K562 treated with DMSO at 1 percent for 12 hours (cell line): Measurements from ENCODE around the gene ATP13A4. TPM values are rescaled to one million over a fixed set of nuclear protein-coding genes. Genes with fewer than 3 reads are reported as not detected.

Source experiments
- total RNA-seq: library from RNA; unstranded; fragments of 300-600 nt; gene quantifications from 2 replicates; pipeline ENCODE4 v1.2.3, GENCODE V29; 2022; ENCODE audit not compliant: insufficient read depth

Gene ATP13A4, protein sequence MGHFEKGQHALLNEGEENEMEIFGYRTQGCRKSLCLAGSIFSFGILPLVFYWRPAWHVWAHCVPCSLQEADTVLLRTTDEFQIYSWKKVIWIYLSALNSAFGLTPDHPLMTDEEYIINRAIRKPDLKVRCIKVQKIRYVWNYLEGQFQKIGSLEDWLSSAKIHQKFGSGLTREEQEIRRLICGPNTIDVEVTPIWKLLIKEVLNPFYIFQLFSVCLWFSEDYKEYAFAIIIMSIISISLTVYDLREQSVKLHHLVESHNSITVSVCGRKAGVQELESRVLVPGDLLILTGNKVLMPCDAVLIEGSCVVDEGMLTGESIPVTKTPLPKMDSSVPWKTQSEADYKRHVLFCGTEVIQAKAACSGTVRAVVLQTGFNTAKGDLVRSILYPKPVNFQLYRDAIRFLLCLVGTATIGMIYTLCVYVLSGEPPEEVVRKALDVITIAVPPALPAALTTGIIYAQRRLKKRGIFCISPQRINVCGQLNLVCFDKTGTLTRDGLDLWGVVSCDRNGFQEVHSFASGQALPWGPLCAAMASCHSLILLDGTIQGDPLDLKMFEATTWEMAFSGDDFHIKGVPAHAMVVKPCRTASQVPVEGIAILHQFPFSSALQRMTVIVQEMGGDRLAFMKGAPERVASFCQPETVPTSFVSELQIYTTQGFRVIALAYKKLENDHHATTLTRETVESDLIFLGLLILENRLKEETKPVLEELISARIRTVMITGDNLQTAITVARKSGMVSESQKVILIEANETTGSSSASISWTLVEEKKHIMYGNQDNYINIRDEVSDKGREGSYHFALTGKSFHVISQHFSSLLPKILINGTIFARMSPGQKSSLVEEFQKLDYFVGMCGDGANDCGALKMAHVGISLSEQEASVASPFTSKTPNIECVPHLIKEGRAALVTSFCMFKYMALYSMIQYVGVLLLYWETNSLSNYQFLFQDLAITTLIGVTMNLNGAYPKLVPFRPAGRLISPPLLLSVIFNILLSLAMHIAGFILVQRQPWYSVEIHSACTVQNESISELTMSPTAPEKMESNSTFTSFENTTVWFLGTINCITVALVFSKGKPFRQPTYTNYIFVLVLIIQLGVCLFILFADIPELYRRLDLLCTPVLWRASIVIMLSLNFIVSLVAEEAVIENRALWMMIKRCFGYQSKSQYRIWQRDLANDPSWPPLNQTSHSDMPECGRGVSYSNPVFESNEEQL
- total RNA-seq, result not detected in 2 replicates

DNA sequence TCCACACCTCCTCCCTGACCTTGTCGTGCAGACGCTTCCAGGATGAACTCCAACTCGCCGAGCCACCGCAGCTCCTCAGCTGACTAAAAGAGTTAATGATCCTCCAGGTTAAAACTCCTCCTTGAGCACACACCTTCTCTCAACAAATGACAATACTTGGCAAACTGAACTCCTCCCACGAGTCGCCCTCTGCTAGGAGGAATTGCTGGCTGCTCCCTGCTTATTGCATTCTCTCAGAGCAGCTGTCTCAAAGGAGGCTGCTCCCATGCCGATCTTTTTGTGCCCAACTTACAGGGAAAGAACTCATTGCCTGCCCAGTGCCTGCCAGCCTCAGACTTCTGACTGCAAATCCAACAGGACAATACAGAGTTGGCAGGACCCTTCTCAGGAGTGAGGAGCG, at the start of gene ATP13A4:
ATP13A4 (minus strand) TSS at position 85 of the 400 bp plus-strand sequence. CDS start 96 bp downstream, outside the sequence.

DNA sequence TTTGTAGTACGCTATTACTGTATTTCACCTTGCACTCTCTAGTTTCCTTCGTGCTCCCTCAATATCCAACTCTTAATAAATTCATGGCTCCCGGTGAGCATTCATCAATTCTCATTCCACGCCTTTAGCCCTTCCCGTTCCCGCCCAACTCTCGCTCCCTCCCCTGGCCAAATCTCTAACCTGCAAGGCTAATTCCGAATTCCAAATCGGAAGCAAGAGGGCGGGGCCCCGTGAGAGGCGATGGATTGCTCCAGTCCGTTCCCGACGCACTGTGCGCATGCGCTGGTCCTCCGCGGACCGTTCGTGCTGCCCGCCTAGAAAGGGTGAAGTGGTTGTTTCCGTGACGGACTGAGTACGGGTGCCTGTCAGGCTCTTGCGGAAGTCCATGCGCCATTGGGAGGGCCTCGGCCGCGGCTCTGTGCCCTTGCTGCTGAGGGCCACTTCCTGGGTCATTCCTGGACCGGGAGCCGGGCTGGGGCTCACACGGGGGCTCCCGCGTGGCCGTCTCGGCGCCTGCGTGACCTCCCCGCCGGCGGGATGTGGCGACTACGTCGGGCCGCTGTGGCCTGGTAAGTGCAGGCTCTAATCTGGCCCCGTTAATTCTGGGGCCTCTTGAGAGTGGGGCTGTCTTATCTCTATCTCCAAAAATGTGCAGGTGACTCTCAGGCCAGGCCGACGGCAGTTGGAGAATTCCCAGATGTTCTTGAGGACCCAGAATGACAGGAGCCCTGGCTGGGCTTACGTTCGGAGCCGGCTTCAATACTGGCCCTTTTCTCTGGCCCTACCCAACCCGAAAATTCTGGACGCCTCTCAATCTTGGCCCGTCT, 38.4 kb upstream of the ATP13A4 start, which contains the start of gene OPA1:
OPA1 (plus strand) TSS at position 368 of the 827 bp plus-strand sequence; CDS start at position 538, 170 bp downstream.

DNA sequence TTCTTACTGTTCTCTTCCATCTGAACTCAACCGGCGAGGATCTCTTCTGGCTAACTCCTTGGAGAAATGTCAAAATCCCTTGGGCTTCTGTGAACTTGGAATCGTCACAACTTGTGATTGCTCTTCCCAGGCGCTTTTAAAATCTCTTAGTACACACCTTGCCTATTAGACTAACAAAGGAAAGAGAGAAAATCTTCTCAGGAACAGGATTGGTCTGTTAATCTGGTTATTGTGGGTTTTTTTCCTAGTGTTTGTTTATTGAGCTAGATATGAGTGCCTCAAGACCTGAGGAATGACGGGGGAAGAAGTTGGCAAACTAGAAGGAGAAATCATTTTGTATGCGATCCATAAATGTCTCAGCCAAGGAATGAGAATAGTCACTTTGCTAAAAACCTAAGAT, 176.0 kb downstream of the ATP13A4 start, which contains the start of gene ATP13A5:
ATP13A5 (minus strand) TSS at position 48 of the 400 bp plus-strand sequence; CDS start at position 20, 28 bp downstream.

Other genes with a start within 250 kb of the ATP13A4 start
- gene ATP13A5, start 176.1 kb downstream of the ATP13A4 start, total RNA-seq, result not detected in 2 replicates
- gene OPA1, start 38.3 kb upstream of the ATP13A4 start, total RNA-seq, result 21.8 and 32.7 TPM in 2 replicates